H9 (cell line): ENCODE results near the gene SLC35A5. TPM values are rescaled to one million over a fixed set of nuclear protein-coding genes. Genes with fewer than 3 reads are reported as not detected.
"Not testable (repeated sequence)": the region's sequence is repeated elsewhere in the genome, so short reads cannot be mapped to it uniquely, and the experiment has no call there.

Experiments
- DNase-seq: peaks from one replicate; pipeline ENCODE4 v3.0.0-alpha.2; 2017
- H2AFZ ChIP-seq: one replicate; pipeline ENCODE4 v1.6.1; 2013; ENCODE audit warnings: mild to moderate bottlenecking, low read length, control low read depth, moderate library complexity
- H2AK5ac ChIP-seq: 2 replicates; pipeline ENCODE4 v1.6.1; 2013; ENCODE audit warnings: low read length, control low read depth, mixed read lengths; ENCODE audit not compliant: insufficient read length
- H2BK120ac ChIP-seq: one replicate; pipeline ENCODE4 v1.6.1; 2013; ENCODE audit warnings: low read depth, mild to moderate bottlenecking, low read length, control low read depth, inconsistent platforms; ENCODE audit not compliant: poor library complexity, severe bottlenecking
- H2BK12ac ChIP-seq: 2 replicates; pipeline ENCODE4 v1.6.1; 2013; ENCODE audit warnings: low read length, control low read depth, mixed read lengths, low read depth; ENCODE audit not compliant: insufficient read length
- H2BK15ac ChIP-seq: 2 replicates; pipeline ENCODE4 v1.6.1; 2013; ENCODE audit warnings: low read depth, low read length, control low read depth
- H2BK20ac ChIP-seq: one replicate; pipeline ENCODE4 v1.6.1; 2013; ENCODE audit warnings: low read depth, mild to moderate bottlenecking, low read length, control low read depth, inconsistent platforms; ENCODE audit not compliant: poor library complexity, severe bottlenecking
- H2BK5ac ChIP-seq: 2 replicates; pipeline ENCODE4 v1.6.1; 2013; ENCODE audit warnings: low read length, control low read depth, mixed read lengths; ENCODE audit not compliant: insufficient read length
- H3K14ac ChIP-seq: 2 replicates; pipeline ENCODE4 v1.6.1; 2013; ENCODE audit warnings: low read length, control low read depth; ENCODE audit not compliant: insufficient read depth
- H3K18ac ChIP-seq: 2 replicates; pipeline ENCODE4 v1.6.1; 2013; ENCODE audit warnings: low read depth, mild to moderate bottlenecking, mixed read lengths, low read length, control low read depth; ENCODE audit not compliant: insufficient read length
- H3K23ac ChIP-seq: 2 replicates; pipeline ENCODE4 v1.6.1; 2013; ENCODE audit warnings: low read length, control low read depth, mixed read lengths, low read depth; ENCODE audit not compliant: insufficient read length
- H3K23me2 ChIP-seq: 2 replicates; pipeline ENCODE4 v1.6.1; 2013; ENCODE audit warnings: low read depth, mild to moderate bottlenecking, mixed read lengths, low read length, control low read depth; ENCODE audit not compliant: insufficient read length, poor library complexity, severe bottlenecking
- H3K27ac ChIP-seq: 2 replicates; pipeline ENCODE4 v1.5.1; 2013; ENCODE audit warnings: low read length, control low read depth, mixed read lengths, low read depth; ENCODE audit not compliant: insufficient read length
- H3K27me3 ChIP-seq: 2 replicates; pipeline ENCODE4 v1.6.1; 2013; ENCODE audit warnings: low read length, control low read depth, inconsistent platforms; ENCODE audit not compliant: insufficient read depth
- H3K4ac ChIP-seq: 2 replicates; pipeline ENCODE4 v1.6.1; 2013; ENCODE audit warnings: low read depth, mild to moderate bottlenecking, control low read depth, inconsistent platforms, low read length, moderate library complexity
- H3K4me1 ChIP-seq: 2 replicates; pipeline ENCODE4 v1.6.1; 2013; ENCODE audit warnings: low read length, control low read depth, inconsistent platforms; ENCODE audit not compliant: insufficient read depth
- H3K4me2 ChIP-seq: 2 replicates; pipeline ENCODE4 v1.6.1; 2013; ENCODE audit warnings: low read length, control low read depth, mixed read lengths; ENCODE audit not compliant: insufficient read length, insufficient read depth
- H3K56ac ChIP-seq: 2 replicates; pipeline ENCODE4 v1.6.1; 2013; ENCODE audit warnings: low read depth, mild to moderate bottlenecking, mixed read lengths, low read length, control low read depth; ENCODE audit not compliant: insufficient read length
- H3K79me1 ChIP-seq: 2 replicates; pipeline ENCODE4 v1.6.1; 2013; ENCODE audit warnings: low read depth, mild to moderate bottlenecking, moderate library complexity, low read length, control low read depth, inconsistent platforms; ENCODE audit not compliant: insufficient read depth, poor library complexity, severe bottlenecking
- H3K79me2 ChIP-seq: 2 replicates; pipeline ENCODE4 v1.6.1; 2013; ENCODE audit warnings: low read length, control low read depth, inconsistent platforms; ENCODE audit not compliant: insufficient read depth
- H3K9ac ChIP-seq: 2 replicates; pipeline ENCODE4 v1.6.1; 2013; ENCODE audit warnings: low read length, control low read depth, mixed read lengths; ENCODE audit not compliant: insufficient read length; ENCODE audit errors: extremely low read depth
- H3K9me3 ChIP-seq: one replicate; pipeline ENCODE4 v1.6.1; 2013; ENCODE audit warnings: low read depth, low read length, inconsistent platforms; ENCODE audit not compliant: control insufficient read depth
- H3T11ph ChIP-seq: one replicate; pipeline ENCODE4 v1.6.1; 2013; ENCODE audit warnings: mild to moderate bottlenecking, low read length, control low read depth, inconsistent platforms
- H4K20me1 ChIP-seq: one replicate; pipeline ENCODE4 v1.6.1; 2013; ENCODE audit not compliant: control insufficient read depth, insufficient read length, insufficient read depth
- H4K5ac ChIP-seq: 2 replicates; pipeline ENCODE4 v1.6.1; 2013; ENCODE audit warnings: low read depth, mild to moderate bottlenecking, mixed read lengths, low read length, control low read depth; ENCODE audit not compliant: insufficient read length
- H4K8ac ChIP-seq: replicated peaks from 2 replicates; pipeline ENCODE4 v1.6.1; 2013; ENCODE audit warnings: low read length, control low read depth, mixed read lengths, low read depth; ENCODE audit not compliant: insufficient read length
- H4K91ac ChIP-seq: 2 replicates; pipeline ENCODE4 v1.6.1; 2013; ENCODE audit warnings: low read depth, mild to moderate bottlenecking, moderate library complexity, mixed read lengths, low read length, control low read depth; ENCODE audit not compliant: insufficient read length
- H3K27ac Mint-ChIP-seq, 3 experiments: 2 replicates in 2 of 3; 3 replicates in 1 of 3; pipeline ENCODE4 v1.8.0; 2020 to 2021; ENCODE audit warnings: mixed read lengths in 3 of 3, mild to moderate bottlenecking in 1 of 3, moderate library complexity in 1 of 3
- H3K27me3 Mint-ChIP-seq: 2 replicates; pipeline ENCODE4 v1.8.0; 2021; ENCODE audit warnings: low read depth, mild to moderate bottlenecking, moderate library complexity, mixed read lengths
- H3K36me3 Mint-ChIP-seq, 3 experiments: 2 replicates in 2 of 3; 3 replicates in 1 of 3; pipeline ENCODE4 v1.8.0; 2020 to 2021; ENCODE audit warnings: low read depth in 3 of 3, mixed read lengths in 3 of 3; ENCODE audit not compliant: insufficient read depth in 1 of 3
- H3K4me1 Mint-ChIP-seq, 2 experiments: 2 replicates each; pipeline ENCODE4 v1.8.0; 2020; ENCODE audit warnings: mixed read lengths in 2 of 2
- H3K4me3 Mint-ChIP-seq, 2 experiments: 2 replicates in 1 of 2; 3 replicates in 1 of 2; pipeline ENCODE4 v1.8.0; 2020 to 2021; ENCODE audit warnings: mild to moderate bottlenecking in 2 of 2, mixed read lengths in 2 of 2, moderate library complexity in 1 of 2
- H3K9me3 Mint-ChIP-seq, 2 experiments: 2 replicates in 1 of 2; 3 replicates in 1 of 2; pipeline ENCODE4 v1.8.0; 2020; ENCODE audit warnings: mild to moderate bottlenecking in 2 of 2, mixed read lengths in 2 of 2, moderate library complexity in 1 of 2
- CTCF ChIP-seq: fragments of 200-600 bp; sonication (generic); conservative IDR thresholded peaks from 3 replicates; pipeline ENCODE4 v1.8.0; 2021; ENCODE audit warnings: antibody characterized with exemption, mild to moderate bottlenecking
- WGBS: extraction: QIAGEN DNeasy Blood & Tissue Kit; methylation state at CpG from one replicate; pipeline ENCODE4 v1.1.7; 2013; ENCODE audit warnings: missing lambda C conversion rate, low lambda C conversion rate, mixed read lengths; ENCODE audit not compliant: insufficient read length; ENCODE audit errors: extremely low coverage; 5-methylcytosine and 5-hydroxymethylcytosine counted together
- total RNA-seq: library from RNA; stranded (reverse); gene quantifications from 2 replicates; pipeline ENCODE4 v1.2.1, GENCODE V29; 2021

Gene SLC35A5
- total RNA-seq, 1 experiment from 2014 or later: 40.0 TPM

- H3K27ac Mint-ChIP-seq: no peak overlapping the region
- no peak overlapping the region for H3K4me2 ChIP-seq
- H2AFZ ChIP-seq: no peak overlapping the region
- no peak overlapping the region for H3T11ph ChIP-seq
- H3K27me3 ChIP-seq: no peaks in the 10 kb centered on the region
- no peaks in the 10 kb centered on the region for H3K27me3 Mint-ChIP-seq
- no peak overlapping the region for H4K5ac ChIP-seq
- H2BK20ac ChIP-seq: no peak overlapping the region
- H3K36me3 Mint-ChIP-seq: peaks cover 22 to 39% (median 28%) of the 10 kb centered on the region in 3 experiments
- no peak overlapping the region for H3K56ac ChIP-seq
- no CpG with 5 or more reads among the region's 2 CpGs for WGBS
- H3K9me3 ChIP-seq: peaks cover 5% of the 10 kb centered on the region
- H3K4ac ChIP-seq: no peak overlapping the region
- H3K9ac ChIP-seq: no peak overlapping the region
- no peak overlapping the region for H3K18ac ChIP-seq
- no peak for TF ChIP-seq CTCF
- no peak overlapping the region for H2BK120ac ChIP-seq
- no peaks in the 10 kb centered on the region for H3K79me1 ChIP-seq
- no peaks in the 10 kb centered on the region; the same call in 1 of the 2 replicates for H3K4me1 ChIP-seq
- no peak overlapping the region for H3K23ac ChIP-seq
- no peak overlapping the region for H3K27ac ChIP-seq
- no peak overlapping the region for H3K14ac ChIP-seq
- H3K79me2 ChIP-seq: no peaks in the 10 kb centered on the region
- H3K4me1 Mint-ChIP-seq: peaks cover 2% of the 10 kb centered on the region in 2 experiments; a peak in 2 of 4 replicates
- no peaks in the 10 kb centered on the region for H4K20me1 ChIP-seq
- peaks cover 43 to 60% of the 10 kb centered on the region in 2 experiments for H3K9me3 Mint-ChIP-seq
- no peak overlapping the region for H2BK5ac ChIP-seq
- no peak overlapping the region for H2BK12ac ChIP-seq
- H3K23me2 ChIP-seq: no peaks in the 10 kb centered on the region
- H2AK5ac ChIP-seq: no peak overlapping the region
- no peak overlapping the region for H2BK15ac ChIP-seq
- H4K8ac ChIP-seq: no peak overlapping the region
- DNase-seq: no peak
- no peak overlapping the region for H4K91ac ChIP-seq
- H3K4me3 Mint-ChIP-seq: no peak overlapping the region
Measured at GRCh38 chr3:112514527-112515128, 47.2 kb upstream of the SLC35A5 start.

- H3K4ac ChIP-seq, H4K20me1 ChIP-seq, H3K27ac Mint-ChIP-seq, H3K27me3 Mint-ChIP-seq, H2BK20ac ChIP-seq, H2AK5ac ChIP-seq, H2BK5ac ChIP-seq, H4K5ac ChIP-seq, H3K14ac ChIP-seq, H3K4me2 ChIP-seq, H2BK15ac ChIP-seq, H3K56ac ChIP-seq, H3K79me2 ChIP-seq, DNase-seq, H3K27ac ChIP-seq, H4K8ac ChIP-seq, H4K91ac ChIP-seq, H3K27me3 ChIP-seq, H2BK12ac ChIP-seq, H3K36me3 Mint-ChIP-seq, H3K23me2 ChIP-seq, H3K9ac ChIP-seq, H3K18ac ChIP-seq, H3K79me1 ChIP-seq, H3T11ph ChIP-seq, H3K23ac ChIP-seq, H2AFZ ChIP-seq, H3K4me1 Mint-ChIP-seq, H2BK120ac ChIP-seq, H3K9me3 ChIP-seq, H3K4me3 Mint-ChIP-seq, H3K4me1 ChIP-seq: not testable (repeated sequence)
- peaks cover 9 to 25% of the 10 kb centered on the region in 2 experiments; a peak in 4 of 5 replicates for H3K9me3 Mint-ChIP-seq
- WGBS: no CpG with 5 or more reads among the region's 3 CpGs
Measured at GRCh38 chr3:112518970-112519369, 42.9 kb upstream of the SLC35A5 start.
